Measurements from ENCODE around the gene BAG1.

DNA sequence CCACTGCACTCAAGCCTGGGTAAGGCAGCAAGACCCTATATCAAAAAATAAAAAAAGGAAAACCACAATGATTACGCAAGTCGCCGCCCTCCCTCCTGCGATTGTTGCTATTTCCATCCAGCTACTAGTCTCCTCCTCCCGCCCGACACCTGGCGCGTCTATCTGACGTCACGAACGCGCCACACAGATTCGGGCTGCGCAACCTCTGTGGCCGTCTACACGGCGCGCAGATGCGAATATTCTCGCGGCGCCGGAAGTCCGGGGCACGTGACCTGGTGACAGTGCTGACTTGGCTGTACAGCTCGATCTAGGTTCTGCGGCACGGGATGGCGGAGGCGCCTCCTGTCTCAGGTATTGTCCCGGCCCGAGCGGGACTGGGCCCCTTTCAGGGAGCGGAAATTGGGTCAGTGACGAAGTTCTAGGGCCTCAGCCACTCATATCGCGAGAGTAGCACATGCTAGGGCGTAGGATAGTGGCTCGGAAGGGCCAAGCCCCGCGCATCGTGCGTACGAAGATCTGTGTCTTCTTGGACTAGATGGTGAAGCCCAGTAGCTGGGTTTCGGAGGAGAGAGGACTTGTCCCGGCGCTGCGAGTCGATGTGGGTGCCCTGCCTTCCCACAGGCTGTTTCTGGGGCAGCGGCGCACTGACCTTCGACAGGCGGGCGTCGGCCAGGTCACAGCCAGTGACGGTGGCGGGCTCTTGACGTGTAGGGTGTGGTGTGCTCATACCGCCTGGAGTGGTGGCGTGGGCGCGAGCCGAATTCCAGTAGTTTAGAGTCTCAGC, 25.9 kb upstream of the BAG1 start, which contains the start of gene NFX1:
- peak; percentile 94 for TF ChIP-seq POLR2A (IDR thresholded peaks at IDR 0.05; ENCODE audit: low read depth, low read length)
- peak; percentile 97 for TF ChIP-seq POLR2AphosphoS5 (IDR thresholded peaks at IDR 0.05; ENCODE audit: low read depth, low read length)

Measured in GM12892 (cell line).